Breast epithelium (tissue), 4 donors: Measurements from ENCODE around the gene CES5A. TPM values are rescaled to one million over a fixed set of nuclear protein-coding genes. Genes with fewer than 3 reads are reported as not detected.
"Not testable (repeated sequence)": the region's sequence is repeated elsewhere in the genome, so short reads cannot be mapped to it uniquely, and the experiment has no call there.

ENCODE experiments used
- DNase-seq, 2 donors: peaks; one replicate each; pipeline ENCODE4 v3.0.0-alpha.2; 2019; ENCODE audit warnings: low spot score in 2 of 2
- H3K27ac ChIP-seq, 2 donors: fragments of 200-600 bp; sonication (generic) in 1 of 2; one replicate each; pipeline ENCODE4 v1.5.1; 2016 to 2019; ENCODE audit warnings: mild to moderate bottlenecking in 1 of 2
- H3K27me3 ChIP-seq, 2 donors: fragments of 200-600 bp; sonication (generic) in 1 of 2; one replicate each; pipeline versions ENCODE4 v1.5.1 to v1.6.0; 2017 to 2019; ENCODE audit warnings: control low read depth in 1 of 2, mild to moderate bottlenecking in 1 of 2
- H3K36me3 ChIP-seq: fragments of 200-600 bp; one replicate; pipeline ENCODE4 v1.5.1; 2019
- H3K4me1 ChIP-seq, 2 donors: fragments of 200-600 bp; sonication (generic); one replicate each; pipeline ENCODE4 v1.5.1; 2016 to 2019; ENCODE audit warnings: control low read depth in 1 of 2
- H3K4me3 ChIP-seq, 3 donors: fragments of 200-600 bp; sonication (generic); 1 replicate in 2 of 3; 2 replicates in 1 of 3; pipeline ENCODE4 v1.5.1; 2016 to 2019; ENCODE audit warnings: mild to moderate bottlenecking in 3 of 3, moderate library complexity in 2 of 3
- H3K9me3 ChIP-seq, 2 donors: fragments of 200-600 bp; sonication (generic) in 1 of 2; one replicate each; pipeline ENCODE4 v1.5.1; 2016 to 2019; ENCODE audit warnings: control low read depth in 1 of 2
- POLR2A ChIP-seq: fragments of 450-650 bp; IDR thresholded peaks from one replicate; pipeline ENCODE4 v1.6.1; 2016; ENCODE audit warnings: antibody characterized with exemption, mild to moderate bottlenecking, moderate library complexity
- POLR2AphosphoS5 ChIP-seq, 3 donors: sonication (generic); formaldehyde crosslinking; IDR thresholded peaks; one replicate each; pipeline ENCODE4 v1.6.1; 2017; ENCODE audit warnings: antibody characterized with exemption in 3 of 3
- intact Hi-C: fragments of 100-400 bp; cut with DNase I; formaldehyde crosslinking; loops from one replicate; pipeline ENCODE4 v1.15.1; 2023; ENCODE audit warnings: low total_unique reads
- total RNA-seq, 3 donors: library from RNA; depleted of rRNA; stranded (reverse); fragments of >200 nt; gene quantifications; one replicate each; pipeline ENCODE4 v1.1.0, GENCODE V29; 2016
- TF ChIP-seq, protein P1 (sequence below), 3 donors: fragments of 450-650 bp; IDR thresholded peaks; one replicate each; pipeline ENCODE4 v1.5.1; 2016 to 2017; ENCODE audit warnings: antibody characterized with exemption in 3 of 3, mild to moderate bottlenecking in 3 of 3, moderate library complexity in 3 of 3

Gene CES5A
- total RNA-seq, 3 donors from 2014 or later: not detected

DNA sequence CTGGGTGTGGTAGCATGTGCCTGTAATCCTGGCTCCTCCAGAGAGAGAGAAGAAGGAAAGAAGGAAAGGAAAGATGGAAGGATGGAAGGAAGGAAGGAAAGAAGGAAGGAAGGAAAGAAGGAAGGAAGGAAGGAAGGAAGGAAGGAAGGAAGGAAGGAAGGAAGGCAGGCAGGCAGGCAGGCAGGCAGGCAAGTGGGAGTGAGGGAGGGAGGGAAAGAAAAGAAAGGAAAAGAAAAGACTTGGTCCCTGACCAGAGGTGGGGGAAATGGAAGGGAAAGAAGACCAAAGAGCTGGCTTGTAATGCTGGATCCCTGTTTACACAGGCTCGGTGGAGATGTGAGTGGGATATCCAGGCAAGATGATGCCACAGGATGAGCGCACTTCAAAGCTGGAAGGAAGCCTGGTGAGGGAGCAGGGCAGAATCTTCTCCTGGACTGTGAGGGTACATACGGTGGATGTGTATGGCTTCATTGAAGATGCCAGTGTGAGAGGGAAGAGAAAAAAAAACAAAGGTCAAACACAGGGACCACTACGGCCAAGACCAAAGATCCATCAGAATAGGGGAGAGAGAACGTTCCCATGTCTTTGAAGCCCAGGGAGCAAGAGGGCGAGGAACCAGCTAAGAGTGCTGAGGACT, 44.4 kb downstream of the CES5A start:
- Histone ChIP-seq H3K4me1 (no peaks in the 10 kb centered on the region), H3K9me3 (no peaks in the 10 kb centered on the region), H3K27ac (no peak overlapping the region), H3K27me3 (peaks cover 0 to 4% of the 10 kb centered on the region in 2 donors), H3K4me3 (no peak overlapping the region), H3K36me3 (no peaks in the 10 kb centered on the region)
- intact Hi-C loops: no loop called here
- TF ChIP-seq POLR2AphosphoS5 (IDR thresholded peaks at IDR 0.05) (no peak), POLR2A (no peak)
- TF ChIP-seq, protein P1, sequence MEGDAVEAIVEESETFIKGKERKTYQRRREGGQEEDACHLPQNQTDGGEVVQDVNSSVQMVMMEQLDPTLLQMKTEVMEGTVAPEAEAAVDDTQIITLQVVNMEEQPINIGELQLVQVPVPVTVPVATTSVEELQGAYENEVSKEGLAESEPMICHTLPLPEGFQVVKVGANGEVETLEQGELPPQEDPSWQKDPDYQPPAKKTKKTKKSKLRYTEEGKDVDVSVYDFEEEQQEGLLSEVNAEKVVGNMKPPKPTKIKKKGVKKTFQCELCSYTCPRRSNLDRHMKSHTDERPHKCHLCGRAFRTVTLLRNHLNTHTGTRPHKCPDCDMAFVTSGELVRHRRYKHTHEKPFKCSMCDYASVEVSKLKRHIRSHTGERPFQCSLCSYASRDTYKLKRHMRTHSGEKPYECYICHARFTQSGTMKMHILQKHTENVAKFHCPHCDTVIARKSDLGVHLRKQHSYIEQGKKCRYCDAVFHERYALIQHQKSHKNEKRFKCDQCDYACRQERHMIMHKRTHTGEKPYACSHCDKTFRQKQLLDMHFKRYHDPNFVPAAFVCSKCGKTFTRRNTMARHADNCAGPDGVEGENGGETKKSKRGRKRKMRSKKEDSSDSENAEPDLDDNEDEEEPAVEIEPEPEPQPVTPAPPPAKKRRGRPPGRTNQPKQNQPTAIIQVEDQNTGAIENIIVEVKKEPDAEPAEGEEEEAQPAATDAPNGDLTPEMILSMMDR (IDR thresholded peaks at IDR 0.05): no peak
- DNase-seq: no peak

DNA sequence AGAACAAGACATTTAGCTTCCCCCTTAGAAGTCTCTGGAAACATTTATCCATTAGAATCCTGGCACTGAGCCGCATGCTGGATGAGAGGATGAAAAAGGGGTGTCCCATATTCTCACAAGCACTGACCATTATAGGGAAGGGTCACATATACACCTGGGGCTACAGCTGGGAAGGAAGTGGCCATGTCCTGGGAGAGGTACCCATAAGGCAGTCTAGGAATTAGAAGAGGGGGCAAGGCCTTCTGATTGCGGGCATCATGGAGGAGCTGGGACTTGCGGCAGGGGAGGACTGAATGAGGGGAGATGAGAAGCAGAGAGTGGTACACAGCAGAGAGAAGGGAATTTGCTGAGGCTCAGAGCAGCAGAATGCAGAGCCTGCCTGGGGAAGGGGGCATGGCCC, 45.9 kb downstream of the CES5A start:
- H3K27me3 ChIP-seq, intact Hi-C loops, H3K4me1 ChIP-seq, H3K27ac ChIP-seq, H3K4me3 ChIP-seq, DNase-seq, H3K9me3 ChIP-seq, H3K36me3 ChIP-seq: not testable (repeated sequence)

DNA sequence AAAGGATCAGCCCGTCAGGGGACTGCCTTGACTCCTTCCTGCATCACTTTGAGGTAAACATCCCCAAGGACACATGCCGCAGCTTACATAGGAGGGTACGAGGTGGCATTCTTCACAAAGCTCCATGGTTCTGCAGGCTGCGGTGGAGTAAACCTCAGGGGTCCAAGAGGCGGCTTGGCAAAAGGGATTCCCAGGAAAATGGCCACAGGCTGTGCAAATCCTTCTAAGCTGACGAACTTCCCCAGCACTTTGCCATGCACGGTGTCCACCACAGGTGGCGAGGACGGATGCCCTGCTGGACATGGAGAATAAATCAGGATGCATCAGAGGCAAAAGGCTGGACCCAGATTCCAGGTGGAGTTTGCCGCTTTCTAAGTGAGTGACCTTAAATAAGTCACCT, 46.5 kb downstream of the CES5A start:
- no peak for DNase-seq
- no peak for TF ChIP-seq POLR2AphosphoS5 (IDR thresholded peaks at IDR 0.05)
- TF ChIP-seq, protein P1 (IDR thresholded peaks at IDR 0.05): no peak
- TF ChIP-seq POLR2A: no peak
- no peaks in the 10 kb centered on the region for H3K36me3 ChIP-seq
- peaks cover 0 to 4% of the 10 kb centered on the region in 2 donors for H3K27me3 ChIP-seq
- intact Hi-C loops: no loop called here
- H3K9me3 ChIP-seq: no peaks in the 10 kb centered on the region
- H3K4me3 ChIP-seq: no peak overlapping the region
- no peaks in the 10 kb centered on the region for H3K4me1 ChIP-seq
- no peak overlapping the region for H3K27ac ChIP-seq

DNA sequence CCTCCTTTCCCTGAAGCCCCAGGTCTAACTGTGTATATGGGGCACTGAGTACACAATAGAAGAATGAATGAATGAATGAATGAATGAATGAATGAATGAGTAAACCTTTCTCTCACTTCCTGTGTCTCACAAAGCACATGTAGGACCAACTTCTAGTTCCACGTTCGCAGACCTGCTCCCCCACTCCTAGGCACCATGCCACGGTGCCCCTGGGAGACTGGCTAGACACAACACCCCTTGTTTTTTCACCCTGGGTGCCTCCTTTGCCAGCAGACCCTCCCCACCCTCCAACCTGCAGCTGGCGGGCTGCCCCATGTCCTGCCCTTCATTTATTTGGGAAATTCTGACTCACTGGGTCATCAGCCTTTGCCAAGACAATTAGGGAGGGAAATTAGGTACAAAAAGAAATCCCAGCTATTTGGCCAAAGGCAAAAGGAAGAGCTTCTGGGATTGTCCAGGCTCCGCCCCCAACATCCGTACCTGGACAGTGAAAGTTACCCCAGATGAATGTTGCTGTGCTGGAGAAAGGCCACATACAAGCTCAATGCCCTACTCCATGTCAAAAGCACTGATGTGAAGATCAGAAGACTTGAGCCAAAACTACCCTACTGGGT, 50.0 kb downstream of the CES5A start:
- intact Hi-C loops: no loop called here
- Histone ChIP-seq H3K4me1 (no peaks in the 10 kb centered on the region), H3K27me3 (peaks cover 0 to 8% of the 10 kb centered on the region in 2 donors), H3K9me3 (no peaks in the 10 kb centered on the region), H3K36me3 (no peaks in the 10 kb centered on the region), H3K4me3 (no peak overlapping the region), H3K27ac (no peak overlapping the region)
- TF ChIP-seq POLR2AphosphoS5 (IDR thresholded peaks at IDR 0.05) (no peak), POLR2A (no peak)
- TF ChIP-seq, protein P1 (IDR thresholded peaks at IDR 0.05): no peak
- DNase-seq: peak in 1 of 2 donors; percentile 27

DNA sequence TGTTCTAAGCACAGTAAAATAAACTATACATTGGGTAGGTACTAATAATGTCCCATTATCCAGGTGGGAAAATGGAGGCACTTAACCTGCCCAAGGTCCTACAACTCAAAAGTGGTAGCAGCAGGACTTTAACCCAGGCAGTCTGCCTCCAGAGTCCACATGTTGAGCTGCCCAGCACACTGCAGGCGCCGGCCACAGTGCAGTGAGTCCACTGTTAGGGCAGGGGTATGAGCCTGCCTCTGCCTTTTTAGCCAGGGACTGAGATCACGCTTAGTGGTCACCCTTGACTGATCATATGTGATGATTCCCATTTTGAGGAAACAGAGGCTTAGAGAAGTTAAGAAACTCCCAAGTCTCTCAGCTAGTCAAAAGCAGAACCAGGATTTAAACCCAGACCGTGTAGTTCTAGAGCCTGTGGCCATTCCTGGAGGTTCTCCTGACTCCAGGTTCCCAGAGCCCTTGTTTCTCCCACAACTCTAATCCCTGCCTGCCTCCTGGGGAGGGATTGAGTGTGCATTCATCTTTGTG, 50.6 kb downstream of the CES5A start:
- TF ChIP-seq, protein P1 (IDR thresholded peaks at IDR 0.05): no peak
- TF ChIP-seq POLR2A (no peak), POLR2AphosphoS5 (IDR thresholded peaks at IDR 0.05) (no peak)
- H3K9me3 ChIP-seq: no peaks in the 10 kb centered on the region
- H3K27ac ChIP-seq: no peak overlapping the region
- peaks cover 0 to 8% of the 10 kb centered on the region in 2 donors for H3K27me3 ChIP-seq
- H3K4me3 ChIP-seq: no peak overlapping the region
- intact Hi-C loops: no loop called here
- no peaks in the 10 kb centered on the region for H3K4me1 ChIP-seq
- H3K36me3 ChIP-seq: no peaks in the 10 kb centered on the region
- DNase-seq: no peak
